ENCODE data around the gene DEPDC1.
"Not testable (repeated sequence)": the region's sequence is repeated elsewhere in the genome, so short reads cannot be mapped to it uniquely, and the experiment has no call there.

Gene DEPDC1

GRCh38 chr1:68495968-68496679, 758 bp downstream of the DEPDC1 start:
- Histone ChIP-seq H3K27ac (no peak overlapping the region), H3K27me3 (replicated peaks) (no peaks in the 10 kb centered on the region), H3K4me3 (ENCODE audit: low read depth, low read length) (peak overlapping the region; percentile 99), H3K36me3 (replicated peaks) (no peaks in the 10 kb centered on the region)
- in situ Hi-C loops (cut with HindIII; ENCODE audit: low pct_ligation_motif_present, low sequenced_read_pairs), result no loop called here
- peak; percentile 13 for DNase-seq
- TF ChIP-seq, protein P1, sequence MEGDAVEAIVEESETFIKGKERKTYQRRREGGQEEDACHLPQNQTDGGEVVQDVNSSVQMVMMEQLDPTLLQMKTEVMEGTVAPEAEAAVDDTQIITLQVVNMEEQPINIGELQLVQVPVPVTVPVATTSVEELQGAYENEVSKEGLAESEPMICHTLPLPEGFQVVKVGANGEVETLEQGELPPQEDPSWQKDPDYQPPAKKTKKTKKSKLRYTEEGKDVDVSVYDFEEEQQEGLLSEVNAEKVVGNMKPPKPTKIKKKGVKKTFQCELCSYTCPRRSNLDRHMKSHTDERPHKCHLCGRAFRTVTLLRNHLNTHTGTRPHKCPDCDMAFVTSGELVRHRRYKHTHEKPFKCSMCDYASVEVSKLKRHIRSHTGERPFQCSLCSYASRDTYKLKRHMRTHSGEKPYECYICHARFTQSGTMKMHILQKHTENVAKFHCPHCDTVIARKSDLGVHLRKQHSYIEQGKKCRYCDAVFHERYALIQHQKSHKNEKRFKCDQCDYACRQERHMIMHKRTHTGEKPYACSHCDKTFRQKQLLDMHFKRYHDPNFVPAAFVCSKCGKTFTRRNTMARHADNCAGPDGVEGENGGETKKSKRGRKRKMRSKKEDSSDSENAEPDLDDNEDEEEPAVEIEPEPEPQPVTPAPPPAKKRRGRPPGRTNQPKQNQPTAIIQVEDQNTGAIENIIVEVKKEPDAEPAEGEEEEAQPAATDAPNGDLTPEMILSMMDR (IDR thresholded peaks at IDR 0.05; ENCODE audit: low read depth, low read length, missing control alignments), result no peak

GRCh38 chr1:68495532-68495931, 1.4 kb downstream of the DEPDC1 start:
- Histone ChIP-seq H3K27me3 (replicated peaks) (no peaks in the 10 kb centered on the region), H3K27ac (no peak overlapping the region), H3K4me3 (ENCODE audit: low read depth, low read length) (peak overlapping the region; percentile 99), H3K36me3 (replicated peaks) (no peaks in the 10 kb centered on the region)
- no peak for DNase-seq
- TF ChIP-seq, protein P1 (IDR thresholded peaks at IDR 0.05; ENCODE audit: low read depth, low read length, missing control alignments), result no peak
- in situ Hi-C loops (cut with HindIII; ENCODE audit: low pct_ligation_motif_present, low sequenced_read_pairs), result no loop called here

GRCh38 chr1:68493193-68493592, 3.7 kb downstream of the DEPDC1 start:
- in situ Hi-C loops (cut with HindIII; ENCODE audit: low pct_ligation_motif_present, low sequenced_read_pairs), result no loop called here

DNA sequence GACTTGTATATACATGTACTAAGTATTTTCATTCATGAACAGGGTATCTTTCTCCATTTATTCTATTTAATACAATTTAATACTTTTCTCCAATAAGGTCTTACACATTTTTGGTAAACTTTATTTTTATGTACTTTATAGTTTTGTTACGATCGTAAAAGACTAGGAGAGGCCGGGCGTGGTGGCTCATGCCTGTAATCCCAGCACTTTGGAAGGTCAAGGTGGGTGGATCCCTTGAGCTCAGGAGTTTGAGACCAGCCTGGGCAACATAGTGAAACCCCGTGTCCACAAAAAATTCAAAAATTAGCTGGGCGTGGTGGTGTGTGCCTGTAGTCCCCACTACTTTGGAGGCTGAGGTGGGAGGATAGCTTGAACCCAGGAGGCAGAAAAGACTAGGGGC, 4.6 kb downstream of the DEPDC1 start:
- in situ Hi-C loops (cut with HindIII; ENCODE audit: low pct_ligation_motif_present, low sequenced_read_pairs); H3K27me3 ChIP-seq (replicated peaks); H3K27ac ChIP-seq; H3K4me3 ChIP-seq (ENCODE audit: low read depth, low read length); DNase-seq; H3K36me3 ChIP-seq (replicated peaks): not testable (repeated sequence)

More at GRCh38 chr1:68493193-68493592, 3.7 kb downstream of the DEPDC1 start:
- Histone ChIP-seq H3K27ac (no peak overlapping the region), H3K4me3 (ENCODE audit: low read depth, low read length) (no peak overlapping the region), H3K27me3 (replicated peaks) (no peaks in the 10 kb centered on the region), H3K36me3 (replicated peaks) (peaks cover 3% of the 10 kb centered on the region)
- TF ChIP-seq, protein P1 (IDR thresholded peaks at IDR 0.05; ENCODE audit: low read depth, low read length, missing control alignments), result no peak
- DNase-seq, result no peak

DNA sequence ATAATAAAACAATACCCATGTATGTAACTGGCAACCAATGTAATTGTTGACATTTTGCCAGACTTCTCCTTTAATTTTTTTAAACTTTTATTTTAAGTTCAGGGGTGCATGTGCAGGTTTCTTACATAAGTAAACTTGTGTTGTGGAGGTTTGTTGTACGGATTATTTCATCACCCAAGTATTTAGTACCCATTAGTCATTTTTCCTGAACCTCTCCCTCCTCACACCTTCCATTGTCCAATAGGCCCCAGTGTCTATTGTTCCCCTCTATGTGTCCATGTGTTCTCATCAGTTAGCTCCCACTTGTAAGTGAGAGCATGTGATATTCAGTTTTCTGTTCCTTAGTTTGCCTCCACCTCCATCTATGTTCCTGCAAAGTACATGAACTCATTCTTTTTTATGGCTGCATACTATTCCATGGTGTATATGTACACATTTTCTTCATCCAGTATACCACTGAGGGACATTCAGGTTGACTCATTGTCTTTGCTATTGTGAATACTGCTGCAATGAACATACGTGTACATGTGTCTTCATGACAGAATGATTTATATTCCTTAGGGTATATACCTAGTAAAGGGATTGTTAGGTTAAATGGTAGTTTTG, 6.7 kb downstream of the DEPDC1 start:
- H3K4me3 ChIP-seq (ENCODE audit: low read depth, low read length), result no peak overlapping the region
- no peaks in the 10 kb centered on the region for H3K27me3 ChIP-seq (replicated peaks)
- H3K27ac ChIP-seq, result no peak overlapping the region
- in situ Hi-C loops (cut with HindIII; ENCODE audit: low pct_ligation_motif_present, low sequenced_read_pairs), result no loop called here
- DNase-seq, result no peak
- TF ChIP-seq, protein P1 (IDR thresholded peaks at IDR 0.05; ENCODE audit: low read depth, low read length, missing control alignments), result no peak
- H3K36me3 ChIP-seq (replicated peaks), result peaks cover 3% of the 10 kb centered on the region

- in situ Hi-C loops (cut with HindIII; ENCODE audit: low pct_ligation_motif_present, low sequenced_read_pairs), result no loop called here
- TF ChIP-seq, protein P1 (IDR thresholded peaks at IDR 0.05; ENCODE audit: low read depth, low read length, missing control alignments), result no peak
- no peak for DNase-seq
- peaks cover 3% of the 10 kb centered on the region for H3K36me3 ChIP-seq (replicated peaks)
- H3K4me3 ChIP-seq (ENCODE audit: low read depth, low read length), result no peak overlapping the region
- no peaks in the 10 kb centered on the region for H3K27me3 ChIP-seq (replicated peaks)
- H3K27ac ChIP-seq, result no peak overlapping the region
Observed at GRCh38 chr1:68485431-68486022, 11.4 kb downstream of the DEPDC1 start.
